HEK293T (cell line): ENCODE measurements around the gene ABO.

Source experiments
- FOXM1 ChIP-seq: fragments of 450-650 bp; IDR thresholded peaks from 2 replicates; pipeline ENCODE4 v1.6.1; 2017; ENCODE audit warnings: mild to moderate bottlenecking, borderline replicate concordance
- SUZ12 ChIP-seq: fragments of 450-650 bp; IDR thresholded peaks from 2 replicates; pipeline ENCODE4 v1.6.1; 2016; ENCODE audit warnings: mild to moderate bottlenecking

- TF ChIP-seq FOXM1 (no peak), SUZ12 (no peak)
These were observed 34.6 kb upstream of the ABO start for GRCh38 chr9:133309608-133310007.
